T-cell (primary cell): ENCODE results near the gene VDAC2. TPM values are rescaled to one million over a fixed set of nuclear protein-coding genes. Genes with fewer than 3 reads are reported as not detected.

Experiments
- ATAC-seq, 4 experiments: fragments of 200-7000 bp in 3 of 4; fragments of 150-1000 bp in 1 of 4; cut with Tn5 transposase; replicated peaks in 1 of 4; 1 replicate in 3 of 4; 2 replicates in 1 of 4; pipeline ENCODE4 v1.10.0; 2021; ENCODE audit warnings: moderate library complexity in 3 of 4, mild to moderate bottlenecking in 2 of 4, moderate number of reproducible peaks in 1 of 4
- CTCF ChIA-PET, 2 donors: fragments of 300-600 bp; sonication (Branson Sonifier 250); formaldehyde crosslinking; loops; one replicate each; lab custom pipeline; 2022; ENCODE audit warnings: antibody characterized with exemption in 2 of 2; lab: Charles Lee
- POLR2A ChIA-PET, 2 donors: fragments of 300-600 bp; sonication (Branson Sonifier 250); formaldehyde crosslinking; loops; one replicate each; lab custom pipeline; 2022; ENCODE audit warnings: antibody characterized with exemption in 2 of 2; lab: Charles Lee
- DNase-seq, 35 experiments: peaks; one replicate each; pipeline versions ENCODE4 v3.0.0 to v3.0.0-alpha.2; 2013 to 2023
- H3K27ac ChIP-seq: one replicate; pipeline ENCODE4 v1.5.1; 2013; ENCODE audit warnings: low read length
- H3K27me3 ChIP-seq, 2 experiments: replicated peaks in 1 of 2; 1 replicate in 1 of 2; 2 replicates in 1 of 2; pipeline versions ENCODE4 v1.6.1 to v1.7.0; 2013; ENCODE audit warnings: low read length in 1 of 2, mixed read lengths in 1 of 2; ENCODE audit not compliant: control insufficient read depth in 2 of 2, insufficient read depth in 2 of 2; ENCODE audit errors: extremely low read depth in 1 of 2
- H3K36me3 ChIP-seq, 2 donors: 1 replicate in 1 of 2; 2 replicates in 1 of 2; pipeline versions ENCODE4 v1.6.1 to v1.7.0; 2013; ENCODE audit warnings: low read length in 1 of 2; ENCODE audit not compliant: control insufficient read depth in 2 of 2, insufficient read depth in 1 of 2; ENCODE audit errors: extremely low read depth in 1 of 2
- H3K4me1 ChIP-seq, 2 experiments: 1 replicate in 1 of 2; 2 replicates in 1 of 2; pipeline versions ENCODE4 v1.6.1 to v1.7.0; 2013; ENCODE audit warnings: low read length in 2 of 2, mixed read lengths in 1 of 2; ENCODE audit not compliant: insufficient read depth in 2 of 2, control insufficient read depth in 1 of 2; ENCODE audit errors: extremely low read depth in 1 of 2
- H3K4me3 ChIP-seq, 2 donors: 1 replicate in 1 of 2; 2 replicates in 1 of 2; pipeline versions ENCODE4 v1.5.1 to v1.7.0; 2013; ENCODE audit warnings: mild to moderate bottlenecking in 2 of 2, low read length in 1 of 2, moderate library complexity in 1 of 2; ENCODE audit not compliant: control insufficient read depth in 1 of 2; ENCODE audit errors: extremely low read depth in 1 of 2
- H3K9me3 ChIP-seq: 2 replicates; pipeline ENCODE4 v1.7.0; 2013
- H3K27ac Mint-ChIP-seq, 2 donors: one replicate each; pipeline ENCODE4 v1.8.0; 2020 to 2021; ENCODE audit warnings: mild to moderate bottlenecking in 2 of 2, mixed read lengths in 2 of 2
- H3K27me3 Mint-ChIP-seq, 2 donors: one replicate each; pipeline ENCODE4 v1.8.0; 2021 to 2022; ENCODE audit warnings: mixed read lengths in 2 of 2
- H3K36me3 Mint-ChIP-seq: one replicate; pipeline ENCODE4 v1.8.0; 2021; ENCODE audit warnings: mixed read lengths
- H3K4me1 Mint-ChIP-seq, 3 donors: one replicate each; pipeline ENCODE4 v1.8.0; 2020 to 2022; ENCODE audit warnings: mixed read lengths in 3 of 3, mild to moderate bottlenecking in 1 of 3
- H3K4me3 Mint-ChIP-seq, 3 donors: one replicate each; pipeline ENCODE4 v1.8.0; 2020 to 2022; ENCODE audit warnings: mild to moderate bottlenecking in 3 of 3, mixed read lengths in 3 of 3, moderate library complexity in 3 of 3
- H3K9me3 Mint-ChIP-seq, 3 donors: one replicate each; pipeline ENCODE4 v1.8.0; 2020 to 2022; ENCODE audit warnings: mixed read lengths in 3 of 3
- WGBS: methylation state at CpG from one replicate; pipeline ENCODE4 v1.1.5; 2013; ENCODE audit warnings: missing lambda C conversion rate; ENCODE audit not compliant: insufficient coverage; 5-methylcytosine and 5-hydroxymethylcytosine counted together
- total RNA-seq, 35 experiments: library from RNA in 6 of 35; stranded (reverse) in 6 of 35; fragments of 120-200 nt in 1 of 35; gene quantifications; one replicate each; pipeline versions ENCODE4 v1.2.1 to v1.2.4 and lab custom pipeline; 2013 to 2026

The VDAC2 gene
- total RNA-seq, 5 donors from 2014 or later (not counting 1 experiment from before 2014, with no cell fraction given) = 82.8 to 111 (median 86.8) TPM

- POLR2A ChIA-PET = interaction anchor here in 1 of 2 donors (1.1 kb wide), 1 partner anchor 8 kb away, joined by 3 read pairs; no protein-coding TSS in a partner anchor
- ATAC-seq = no peak
- WGBS = no CpG with 5 or more reads among the region's 1 CpG
These were observed 2.8 kb upstream of the VDAC2 start for GRCh38 chr10:75207857-75208144.

GRCh38 chr10:75208181-75208580 lies 2.4 kb upstream of the VDAC2 start:
- H3K27ac ChIP-seq = no peak overlapping the region
- H3K9me3 ChIP-seq = no peaks in the 10 kb centered on the region
- peaks cover 0 to 11% of the 10 kb centered on the region in 2 donors for H3K36me3 ChIP-seq
- POLR2A ChIA-PET = no interaction called here
- DNase-seq (no peak), ATAC-seq (no peak)
- H3K27ac Mint-ChIP-seq = peak overlapping the region; percentile 11 to 63
- WGBS = 73% methylated on average over 2 of the region's 4 CpGs
- H3K4me1 ChIP-seq = peaks cover 14 to 27% of the 10 kb centered on the region in 2 experiments
- peaks cover 22 to 27% (median 26%) of the 10 kb centered on the region in 3 donors for H3K4me1 Mint-ChIP-seq
- peaks cover 14% of the 10 kb centered on the region for H3K36me3 Mint-ChIP-seq
- no peak overlapping the region for H3K4me3 ChIP-seq
- H3K4me3 Mint-ChIP-seq = peak overlapping the region in 2 of 3 donors; percentile 42 to 50
- no peaks in the 10 kb centered on the region for H3K27me3 ChIP-seq
- H3K9me3 Mint-ChIP-seq = no peaks in the 10 kb centered on the region
- CTCF ChIA-PET = interaction anchor here in 1 of 2 donors (0.6 to 1.2 kb wide), 3 partner anchors 20 to 42 kb away, joined by 3 to 9 read pairs (median 4); no protein-coding TSS in a partner anchor
- no peaks in the 10 kb centered on the region for H3K27me3 Mint-ChIP-seq

More at GRCh38 chr10:75207857-75208144, 2.8 kb upstream of the VDAC2 start:
- Mint-ChIP-seq H3K4me1 (peaks cover 20 to 23% (median 22%) of the 10 kb centered on the region in 3 donors), H3K27me3 (no peaks in the 10 kb centered on the region), H3K4me3 (peak overlapping the region in 1 of 3 donors; percentile 42), H3K36me3 (peaks cover 13% of the 10 kb centered on the region), H3K9me3 (no peaks in the 10 kb centered on the region), H3K27ac (peak overlapping the region in 1 of 2 donors; percentile 11)
- H3K27me3 ChIP-seq = no peaks in the 10 kb centered on the region
- DNase-seq = no peak
- H3K9me3 ChIP-seq = no peaks in the 10 kb centered on the region
- no peak overlapping the region for H3K27ac ChIP-seq
- CTCF ChIA-PET = interaction anchor here in 1 of 2 donors (0.6 to 1.2 kb wide), 3 partner anchors 20 to 41 kb away, joined by 3 to 9 read pairs (median 4); no protein-coding TSS in a partner anchor
- H3K4me1 ChIP-seq = peaks cover 14 to 24% of the 10 kb centered on the region in 2 experiments
- H3K36me3 ChIP-seq = peaks cover 0 to 7% of the 10 kb centered on the region in 2 donors
- no peak overlapping the region for H3K4me3 ChIP-seq

DNA sequence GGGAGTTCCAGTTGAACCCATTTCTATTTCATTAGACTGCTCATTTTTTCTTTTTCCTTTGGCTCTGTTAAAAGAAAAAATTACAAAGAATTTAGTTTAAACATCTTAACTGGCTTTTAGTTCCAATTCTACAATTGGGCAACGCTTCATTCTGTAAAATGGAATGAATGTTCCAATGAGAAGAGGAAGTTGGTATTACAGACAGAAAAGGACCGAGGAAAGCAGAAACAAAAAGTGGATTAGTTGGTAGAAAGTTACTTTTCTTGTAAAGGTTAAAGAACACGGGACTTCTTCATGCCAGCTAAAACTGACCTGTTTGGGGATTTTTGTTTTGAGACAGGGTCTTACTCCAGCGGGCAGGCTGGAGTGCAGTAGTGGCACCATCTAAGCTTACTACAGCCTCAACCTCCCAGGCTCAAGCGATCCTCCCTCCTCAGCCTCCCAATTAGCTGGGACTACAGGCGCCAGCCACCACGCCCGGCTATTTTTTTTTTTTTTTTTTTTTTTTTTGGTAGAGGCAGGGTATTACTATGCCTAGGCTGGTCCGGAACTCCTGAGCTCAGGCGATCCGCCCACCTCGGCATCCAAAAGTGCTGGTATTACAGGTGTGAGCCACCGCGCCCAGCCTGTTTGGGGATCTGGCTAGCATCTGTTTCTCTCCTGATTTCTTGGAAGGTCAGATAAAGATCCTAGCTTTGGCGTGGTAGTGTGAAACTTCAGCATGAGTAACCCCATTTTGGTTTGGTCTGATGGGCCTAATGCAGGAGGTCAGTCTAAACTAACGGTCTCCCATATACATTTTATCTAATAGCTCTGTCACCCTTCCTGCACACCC lies 1.3 kb upstream of the VDAC2 start:
- Histone ChIP-seq H3K9me3 (no peaks in the 10 kb centered on the region), H3K4me1 (peaks cover 14 to 27% of the 10 kb centered on the region in 2 experiments), H3K27ac (peak overlapping the region; percentile 99), H3K4me3 (peak overlapping the region; percentile 81 to 91), H3K27me3 (no peaks in the 10 kb centered on the region), H3K36me3 (peaks cover 0 to 19% of the 10 kb centered on the region in 2 donors)
- Mint-ChIP-seq H3K4me1 (peaks cover 28 to 32% (median 31%) of the 10 kb centered on the region in 3 donors), H3K36me3 (peaks cover 20% of the 10 kb centered on the region), H3K27ac (peak overlapping the region; percentile 100), H3K9me3 (no peaks in the 10 kb centered on the region), H3K4me3 (peak overlapping the region; percentile 90 to 100 (median 98)), H3K27me3 (no peaks in the 10 kb centered on the region)
- POLR2A ChIA-PET = interaction anchor here (0.5 to 2.1 kb wide), 13 partner anchors 10 to 1216 kb away, joined by 3 to 13 read pairs (median 6); no protein-coding TSS in a partner anchor
- no peak for ATAC-seq
- no peak for DNase-seq
- WGBS = 74% methylated on average over 4 of the region's 16 CpGs
- CTCF ChIA-PET = interaction anchor here (0.5 to 5.0 kb wide), 10 partner anchors 10 to 39 kb away, joined by 3 to 74 read pairs (median 6); partner anchors contain the start of gene COMTD1 (in 1 of the 2)

DNA sequence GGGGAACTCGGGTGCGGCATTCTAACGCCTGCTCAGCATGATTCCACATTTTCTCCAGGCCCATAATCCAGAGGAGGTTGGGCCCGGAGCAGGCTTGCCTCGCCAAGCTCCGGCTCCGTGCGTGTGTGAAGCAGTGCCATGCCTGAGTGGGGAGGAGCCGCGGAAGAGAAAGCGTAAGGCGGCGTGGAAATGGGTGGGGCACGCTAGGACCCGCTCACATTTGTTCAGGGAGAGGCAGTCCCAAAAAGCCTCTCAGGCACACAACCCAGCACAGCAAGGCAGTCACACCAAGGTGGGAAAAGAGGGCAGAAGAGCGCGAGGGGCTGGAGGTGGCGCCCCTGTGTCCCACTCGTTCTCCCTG lies 695 bp upstream of the VDAC2 start:
- Mint-ChIP-seq H3K36me3 (peaks cover 20% of the 10 kb centered on the region), H3K9me3 (no peaks in the 10 kb centered on the region)

GRCh38 chr10:75211007-75211691 lies 553 bp downstream of the VDAC2 start:
- peaks cover 14 to 34% of the 10 kb centered on the region in 2 experiments for H3K4me1 ChIP-seq
- peaks cover 24% of the 10 kb centered on the region for H3K36me3 Mint-ChIP-seq
- H3K9me3 Mint-ChIP-seq = no peaks in the 10 kb centered on the region
- peak overlapping the region; percentile 99 for H3K27ac ChIP-seq
- no peaks in the 10 kb centered on the region for H3K27me3 Mint-ChIP-seq
- ATAC-seq (no peak), DNase-seq (peak in 5 of 35 experiments; percentile 5 to 44 (median 8))
- peaks cover 36 to 38% (median 37%) of the 10 kb centered on the region in 3 donors for H3K4me1 Mint-ChIP-seq
- H3K9me3 ChIP-seq = no peaks in the 10 kb centered on the region
- H3K4me3 Mint-ChIP-seq = peak overlapping the region; percentile 90 to 100 (median 98)
- H3K27me3 ChIP-seq = no peaks in the 10 kb centered on the region
- CTCF ChIA-PET = interaction anchor here (0.6 to 5.0 kb wide), 10 partner anchors 13 to 1269 kb away, joined by 3 to 74 read pairs (median 4); partner anchors contain the start of genes COMTD1 (in 1 of the 2) and KAT6B (in 1 of the 2)
- peaks cover 0 to 37% of the 10 kb centered on the region in 2 donors for H3K36me3 ChIP-seq
- peak overlapping the region; percentile 91 to 94 for H3K4me3 ChIP-seq
- POLR2A ChIA-PET = interaction anchor here (0.5 to 2.1 kb wide), 18 partner anchors 11 to 1466 kb away, joined by 3 to 9 read pairs (median 4); partner anchors contain the start of gene SAMD8 (in 2 of the 2)
- H3K27ac Mint-ChIP-seq = peak overlapping the region; percentile 81 to 100
- under 1% methylated on average over 17 of the region's 38 CpGs for WGBS

More for the DNA sequence above, 695 bp upstream of the VDAC2 start:
- Mint-ChIP-seq H3K4me1 (peaks cover 31 to 32% (median 32%) of the 10 kb centered on the region in 3 donors), H3K4me3 (peak overlapping the region; percentile 90 to 100 (median 98)), H3K27me3 (no peaks in the 10 kb centered on the region), H3K27ac (peak overlapping the region; percentile 100)
- peaks cover 14 to 30% of the 10 kb centered on the region in 2 experiments for H3K4me1 ChIP-seq
- H3K36me3 ChIP-seq = peaks cover 0 to 25% of the 10 kb centered on the region in 2 donors
- DNase-seq (peak in 34 of 35 experiments; percentile 65 to 87 (median 76)), ATAC-seq (peak; percentile 71 to 76 (median 74))
- H3K4me3 ChIP-seq = peak overlapping the region; percentile 81 to 91
- no peaks in the 10 kb centered on the region for H3K27me3 ChIP-seq
- CTCF ChIA-PET = interaction anchor here (0.7 to 5.0 kb wide), 9 partner anchors 16 to 384 kb away, joined by 3 to 74 read pairs (median 7); partner anchors contain the start of genes COMTD1 (in 1 of the 2) and KAT6B (in 1 of the 2)
- no peaks in the 10 kb centered on the region for H3K9me3 ChIP-seq
- WGBS = 0% methylated on average over 18 of the region's 19 CpGs
- peak overlapping the region; percentile 99 for H3K27ac ChIP-seq
- POLR2A ChIA-PET = interaction anchor here (0.5 to 2.1 kb wide), 10 partner anchors 21 to 945 kb away, joined by 3 to 9 read pairs (median 3); partner anchors contain the start of gene SAMD8 (in 1 of the 2)
